Measurements from ENCODE around the gene VIPR2. TPM values are rescaled to one million over a fixed set of nuclear protein-coding genes. Genes with fewer than 3 reads are reported as not detected.

VIPR2 gene
- polyA plus RNA-seq, 3 donors: not detected

DNA sequence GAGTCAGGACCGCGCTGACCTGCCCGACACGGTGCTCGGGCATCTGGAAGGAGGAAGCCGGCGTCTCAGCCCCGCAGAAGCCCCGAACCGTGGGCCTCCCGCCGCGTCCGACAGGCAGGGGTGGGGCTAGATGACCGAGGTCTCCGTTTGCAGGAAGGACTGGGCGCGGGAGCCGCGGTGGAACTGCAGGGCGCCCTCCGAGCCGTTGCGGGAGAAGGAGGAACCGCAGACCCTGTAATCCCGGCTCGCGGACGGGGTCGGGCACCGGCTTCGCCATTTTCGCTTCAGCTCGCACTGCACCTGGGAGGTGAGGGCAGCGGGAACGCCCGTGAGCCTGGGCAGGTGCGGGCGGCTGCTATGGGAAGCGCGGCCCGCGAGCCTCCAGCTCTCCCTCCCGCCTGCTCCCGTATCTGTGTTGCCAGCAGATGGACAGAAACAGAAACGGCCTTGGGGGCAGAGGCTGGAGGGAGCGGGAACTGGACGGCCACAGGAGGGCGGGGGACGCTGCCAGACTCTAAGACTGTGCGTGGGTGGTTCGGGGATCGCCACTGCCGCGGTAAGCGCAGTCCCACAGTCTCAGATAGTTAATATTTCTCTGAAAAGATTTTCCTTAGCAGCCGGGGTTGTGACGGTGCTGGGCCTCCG lies 114.1 kb downstream of the VIPR2 start:
- H3K27me3 Mint-ChIP-seq (ENCODE audit: low read depth in 3 of 3): peaks cover 19 to 44% (median 41%) of the 10 kb centered on the region in 3 donors
- H3K79me2 ChIP-seq (ENCODE audit: insufficient read depth, low read length): no peaks in the 10 kb centered on the region
- no peaks in the 10 kb centered on the region for H3K9me3 ChIP-seq (replicated peaks in 1 of 2; ENCODE audit: control insufficient read depth in 1 of 2, insufficient read depth in 1 of 2, low read length in 2 of 2)
- H3K27ac ChIP-seq (ENCODE audit: low read depth in 1 of 2, low read length in 2 of 2): no peak overlapping the region
- H3K27ac Mint-ChIP-seq: peak overlapping the region in 1 of 7 donors; percentile 6
- H2AFZ ChIP-seq (ENCODE audit: insufficient read depth, low read depth, low read length, poor library complexity, severe bottlenecking): peak overlapping the region; percentile 53
- H3K9ac ChIP-seq (ENCODE audit: insufficient read depth, low read length, poor library complexity, severe bottlenecking): peak overlapping the region; percentile 8
- TF ChIP-seq, protein P1, sequence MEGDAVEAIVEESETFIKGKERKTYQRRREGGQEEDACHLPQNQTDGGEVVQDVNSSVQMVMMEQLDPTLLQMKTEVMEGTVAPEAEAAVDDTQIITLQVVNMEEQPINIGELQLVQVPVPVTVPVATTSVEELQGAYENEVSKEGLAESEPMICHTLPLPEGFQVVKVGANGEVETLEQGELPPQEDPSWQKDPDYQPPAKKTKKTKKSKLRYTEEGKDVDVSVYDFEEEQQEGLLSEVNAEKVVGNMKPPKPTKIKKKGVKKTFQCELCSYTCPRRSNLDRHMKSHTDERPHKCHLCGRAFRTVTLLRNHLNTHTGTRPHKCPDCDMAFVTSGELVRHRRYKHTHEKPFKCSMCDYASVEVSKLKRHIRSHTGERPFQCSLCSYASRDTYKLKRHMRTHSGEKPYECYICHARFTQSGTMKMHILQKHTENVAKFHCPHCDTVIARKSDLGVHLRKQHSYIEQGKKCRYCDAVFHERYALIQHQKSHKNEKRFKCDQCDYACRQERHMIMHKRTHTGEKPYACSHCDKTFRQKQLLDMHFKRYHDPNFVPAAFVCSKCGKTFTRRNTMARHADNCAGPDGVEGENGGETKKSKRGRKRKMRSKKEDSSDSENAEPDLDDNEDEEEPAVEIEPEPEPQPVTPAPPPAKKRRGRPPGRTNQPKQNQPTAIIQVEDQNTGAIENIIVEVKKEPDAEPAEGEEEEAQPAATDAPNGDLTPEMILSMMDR (IDR thresholded peaks at IDR 0.05): peak; percentile 10
- peaks cover 3 to 26% of the 10 kb centered on the region in 2 donors for H3K27me3 ChIP-seq (ENCODE audit: control insufficient read depth in 2 of 2, insufficient read depth in 2 of 2, low read length in 2 of 2)
- intact Hi-C loops (cut with micrococcal nuclease): no loop called here
- H3K4me3 ChIP-seq (replicated peaks in 1 of 3; ENCODE audit: low read depth in 2 of 3, low read length in 3 of 3): peak overlapping the region in 2 of 3 experiments; percentile 10 to 61
- peak overlapping the region; percentile 50 to 80 for H3K4me3 Mint-ChIP-seq
- no peak for DNase-seq
- no peaks in the 10 kb centered on the region for H3K36me3 Mint-ChIP-seq
- H3K4me1 Mint-ChIP-seq: peaks cover 8% of the 10 kb centered on the region
- WGBS (ENCODE audit: insufficient coverage): 4% methylated on average over 58 of the region's 59 CpGs
- H3K4me2 ChIP-seq (replicated peaks; ENCODE audit: extremely low read depth, low read length, poor library complexity, severe bottlenecking): peak overlapping the region; percentile 68
- H4K20me1 ChIP-seq (ENCODE audit: insufficient read depth, low read length): no peaks in the 10 kb centered on the region
- no peaks in the 10 kb centered on the region for H3K36me3 ChIP-seq (replicated peaks in 1 of 2; ENCODE audit: control insufficient read depth in 1 of 2, insufficient read depth in 2 of 2, low read length in 2 of 2)
- H3K4me1 ChIP-seq (ENCODE audit: control insufficient read depth in 1 of 2, insufficient read depth in 2 of 2, low read length in 2 of 2): peaks cover 4 to 7% of the 10 kb centered on the region in 2 donors
- H3K9me3 Mint-ChIP-seq: peaks cover 0 to 5% (median 0%) of the 10 kb centered on the region in 7 donors

GRCh38 chr7:159028508-159029401 lies 115.9 kb downstream of the VIPR2 start:
- H3K9ac ChIP-seq (ENCODE audit: insufficient read depth, low read length, poor library complexity, severe bottlenecking): no peak overlapping the region
- H3K9me3 Mint-ChIP-seq: peaks cover 0 to 5% (median 0%) of the 10 kb centered on the region in 7 donors
- H2AFZ ChIP-seq (ENCODE audit: insufficient read depth, low read depth, low read length, poor library complexity, severe bottlenecking): no peak overlapping the region
- no peak overlapping the region for H3K27ac ChIP-seq (ENCODE audit: low read depth in 1 of 2, low read length in 2 of 2)
- TF ChIP-seq, protein P1 (IDR thresholded peaks at IDR 0.05): no peak
- H3K27ac Mint-ChIP-seq: no peak overlapping the region
- H3K36me3 Mint-ChIP-seq: no peaks in the 10 kb centered on the region
- H3K9me3 ChIP-seq (replicated peaks in 1 of 2; ENCODE audit: control insufficient read depth in 1 of 2, insufficient read depth in 1 of 2, low read length in 2 of 2): no peaks in the 10 kb centered on the region
- no peaks in the 10 kb centered on the region for H4K20me1 ChIP-seq (ENCODE audit: insufficient read depth, low read length)
- H3K27me3 Mint-ChIP-seq (ENCODE audit: low read depth in 3 of 3): peaks cover 18 to 44% (median 40%) of the 10 kb centered on the region in 3 donors
- H3K4me3 Mint-ChIP-seq: peak overlapping the region in 1 of 2 donors; percentile 1
- no peaks in the 10 kb centered on the region for H3K79me2 ChIP-seq (ENCODE audit: insufficient read depth, low read length)
- peaks cover 4 to 7% of the 10 kb centered on the region in 2 donors for H3K4me1 ChIP-seq (ENCODE audit: control insufficient read depth in 1 of 2, insufficient read depth in 2 of 2, low read length in 2 of 2)
- peaks cover 8% of the 10 kb centered on the region for H3K4me1 Mint-ChIP-seq
- H3K27me3 ChIP-seq (ENCODE audit: control insufficient read depth in 2 of 2, insufficient read depth in 2 of 2, low read length in 2 of 2): peaks cover 3 to 26% of the 10 kb centered on the region in 2 donors
- H3K36me3 ChIP-seq (replicated peaks in 1 of 2; ENCODE audit: control insufficient read depth in 1 of 2, insufficient read depth in 2 of 2, low read length in 2 of 2): no peaks in the 10 kb centered on the region
- no peak overlapping the region for H3K4me2 ChIP-seq (replicated peaks; ENCODE audit: extremely low read depth, low read length, poor library complexity, severe bottlenecking)
- intact Hi-C loops (cut with micrococcal nuclease): no loop called here
- 96% methylated on average over 21 of the region's 26 CpGs for WGBS (ENCODE audit: insufficient coverage)
- no peak for DNase-seq
- no peak overlapping the region for H3K4me3 ChIP-seq (replicated peaks in 1 of 3; ENCODE audit: low read depth in 2 of 3, low read length in 3 of 3)

All from CD14-positive monocyte (primary cell).